GM12891 (cell line): ENCODE data around the gene USF3.
"Not testable (repeated sequence)": the region's sequence is repeated elsewhere in the genome, so short reads cannot be mapped to it uniquely, and the experiment has no call there.

Experiments
- DNase-seq: peaks from one replicate; pipeline ENCODE4 v3.0.0; 2011; ENCODE audit warnings: low spot score; ENCODE audit not compliant: insufficient read length
- FAIRE-seq: peaks from 2 replicates; lab custom pipeline; 2011; peaks lifted over from hg19 to GRCh38; lab: Jason Lieb, UNC
- PAX5 ChIP-seq: IDR thresholded peaks from 2 replicates; pipeline ENCODE4 v1.6.1; 2011; ENCODE audit warnings: low read length, moderate library complexity, mild to moderate bottlenecking; ENCODE audit not compliant: insufficient read depth, severe bottlenecking
- POLR2A ChIP-seq: IDR thresholded peaks from 2 replicates; pipeline ENCODE4 v1.6.1; 2011; ENCODE audit warnings: low read depth, low read length, control low read depth
- POLR2AphosphoS5 ChIP-seq: IDR thresholded peaks from 2 replicates; pipeline ENCODE4 v1.6.1; 2011; ENCODE audit warnings: low read depth, low read length, control low read depth
- POU2F2 ChIP-seq: IDR thresholded peaks from 2 replicates; pipeline ENCODE4 v1.6.1; 2011; ENCODE audit warnings: low read depth, mild to moderate bottlenecking, control low read depth, low read length, moderate library complexity
- SPI1 ChIP-seq: IDR thresholded peaks from 2 replicates; pipeline ENCODE4 v1.6.1; 2011; ENCODE audit warnings: low read depth, low read length, control low read depth
- TAF1 ChIP-seq: IDR thresholded peaks from 2 replicates; pipeline ENCODE4 v1.6.1; 2011; ENCODE audit warnings: low read depth, low read length, control low read depth

Gene USF3

GRCh38 chr3:113659996-113660395, 36.4 kb downstream of the USF3 start:
- FAIRE-seq (no peak), DNase-seq (no peak)
- TF ChIP-seq POLR2A, result no peak
- TF ChIP-seq POLR2AphosphoS5, result no peak
- no peak for TF ChIP-seq SPI1
- no peak for TF ChIP-seq POU2F2
- TF ChIP-seq TAF1, result no peak
- no peak for TF ChIP-seq PAX5

- no peak for TF ChIP-seq TAF1
- no peak for TF ChIP-seq PAX5
- TF ChIP-seq POU2F2, result no peak
- no peak for TF ChIP-seq SPI1
- no peak for DNase-seq
- no peak for FAIRE-seq
Measured at GRCh38 chr3:113659101-113659541, 37.3 kb downstream of the USF3 start.

DNA sequence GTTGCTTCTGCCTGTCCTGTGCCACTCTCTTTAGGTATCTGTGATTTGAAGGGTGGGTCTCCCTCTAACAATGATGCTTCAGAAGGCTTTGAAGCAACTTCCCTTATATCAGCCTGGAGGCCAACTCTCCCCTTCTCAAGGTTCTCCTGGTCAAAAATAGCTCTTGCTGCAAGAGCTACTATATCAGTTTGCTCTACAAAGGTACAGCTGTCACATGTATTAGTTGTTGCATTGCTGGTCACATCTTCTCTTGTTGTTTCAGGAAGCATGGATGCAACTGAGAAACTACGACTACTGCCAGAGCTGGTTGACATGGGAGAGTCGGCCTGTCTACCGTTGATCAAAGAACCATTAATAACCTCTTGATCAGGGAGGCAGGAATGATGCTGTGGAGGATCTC, 38.3 kb downstream of the USF3 start:
- DNase-seq (no peak), FAIRE-seq (no peak)
- TF ChIP-seq POLR2AphosphoS5, result no peak
- no peak for TF ChIP-seq SPI1
- TF ChIP-seq PAX5, result no peak
- no peak for TF ChIP-seq TAF1
- no peak for TF ChIP-seq POLR2A
- TF ChIP-seq POU2F2, result no peak

DNA sequence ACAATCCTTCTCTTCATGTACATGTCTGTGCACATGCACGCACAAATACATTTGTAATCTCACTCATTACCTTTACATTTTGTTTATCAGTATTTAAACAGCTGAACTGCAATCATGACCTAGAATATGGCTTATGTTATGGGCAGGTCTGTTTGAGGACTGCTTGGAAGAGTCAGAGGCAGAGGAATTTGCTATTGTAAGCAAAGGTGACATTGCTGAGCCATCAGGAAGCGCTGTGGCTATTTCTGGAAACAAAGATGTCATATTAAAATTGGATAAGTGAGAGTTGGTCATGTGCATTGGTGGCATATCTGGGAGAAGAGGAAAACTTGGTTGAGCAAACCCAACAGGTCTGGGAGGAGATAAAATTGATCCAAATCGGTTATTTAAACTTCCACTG, 41.6 kb downstream of the USF3 start:
- DNase-seq (no peak), FAIRE-seq (no peak)
- TF ChIP-seq SPI1 (no peak), PAX5 (no peak), POLR2A (no peak), TAF1 (no peak), POLR2AphosphoS5 (no peak), POU2F2 (no peak)

DNA sequence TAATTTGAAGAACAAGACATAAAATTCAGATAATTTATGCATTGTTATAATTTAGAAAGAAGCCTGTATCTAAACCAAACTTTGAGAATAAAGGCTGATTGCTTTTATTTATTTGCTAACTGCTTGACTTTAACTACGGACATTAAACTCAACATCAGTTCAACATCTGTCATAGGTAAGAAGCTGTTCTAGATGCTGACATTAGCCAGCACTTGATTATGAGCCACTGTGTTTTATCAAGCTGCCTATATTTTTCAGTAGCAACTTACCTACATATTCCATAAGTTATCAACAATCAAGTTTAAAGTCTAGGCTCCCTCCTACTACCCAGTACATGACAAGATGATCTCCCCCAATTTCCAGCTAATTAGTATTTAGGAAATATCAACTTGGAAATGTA, 42.1 kb downstream of the USF3 start:
- TF ChIP-seq POLR2A (no peak), PAX5 (no peak), TAF1 (no peak), POU2F2 (no peak), POLR2AphosphoS5 (no peak), SPI1 (no peak)
- FAIRE-seq, result no peak
- DNase-seq, result no peak

- no peak for FAIRE-seq
Measured at GRCh38 chr3:113649174-113649845, 47.1 kb downstream of the USF3 start.

DNA sequence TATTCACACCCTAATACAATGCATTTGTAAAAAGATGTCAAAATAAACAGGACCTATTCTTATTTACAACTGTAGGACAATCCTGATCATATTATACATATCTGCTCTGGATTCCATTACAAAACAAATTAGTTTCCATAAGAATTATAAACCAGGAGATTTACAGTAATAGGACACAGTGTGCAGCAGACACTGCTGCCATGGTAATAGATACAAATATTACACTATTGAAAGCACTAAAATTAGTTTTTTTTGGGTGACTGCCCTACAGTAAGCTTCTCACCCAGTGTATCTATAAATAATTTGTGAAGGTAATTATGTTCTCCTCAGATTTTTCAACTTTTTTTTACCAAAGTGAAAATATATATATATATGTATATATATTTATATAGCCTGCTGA, 47.9 kb downstream of the USF3 start:
- no peak for FAIRE-seq
- DNase-seq, result no peak
- TF ChIP-seq TAF1 (no peak), POU2F2 (no peak), POLR2A (no peak), SPI1 (no peak), POLR2AphosphoS5 (no peak), PAX5 (no peak)

More at GRCh38 chr3:113649174-113649845, 47.1 kb downstream of the USF3 start:
- no peak for DNase-seq
- no peak for TF ChIP-seq SPI1
- TF ChIP-seq TAF1, result no peak
- TF ChIP-seq POLR2A, result no peak
- no peak for TF ChIP-seq POLR2AphosphoS5
- TF ChIP-seq PAX5, result no peak
- TF ChIP-seq POU2F2, result no peak

- FAIRE-seq (no peak), DNase-seq (no peak)
- TF ChIP-seq PAX5, result no peak
- no peak for TF ChIP-seq SPI1
- no peak for TF ChIP-seq POLR2AphosphoS5
- TF ChIP-seq POU2F2, result no peak
- no peak for TF ChIP-seq POLR2A
- no peak for TF ChIP-seq TAF1
Measured at GRCh38 chr3:113643583-113643982, 52.9 kb downstream of the USF3 start.

DNA sequence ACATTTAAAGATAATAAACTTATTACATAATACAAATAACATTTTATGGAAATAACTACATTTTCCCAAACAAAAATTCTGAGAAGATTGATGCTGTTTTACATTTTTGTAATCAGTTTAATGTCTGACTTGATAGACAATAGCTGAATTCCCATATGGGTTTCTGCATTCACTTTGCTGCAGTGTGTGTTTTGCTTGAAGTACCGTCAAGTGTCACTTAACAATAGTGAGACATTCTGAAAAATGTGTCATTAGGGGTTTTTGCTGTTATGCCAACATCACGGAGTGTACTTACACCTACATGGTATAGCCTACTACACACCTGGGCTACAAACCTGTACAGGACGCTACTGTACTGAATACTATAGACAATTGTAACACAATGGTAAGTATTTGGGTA, 57.5 kb downstream of the USF3 start:
- no peak for FAIRE-seq
- no peak for DNase-seq
- TF ChIP-seq POLR2A (no peak), TAF1 (no peak), POLR2AphosphoS5 (no peak), SPI1 (no peak), PAX5 (no peak), POU2F2 (no peak)

DNA sequence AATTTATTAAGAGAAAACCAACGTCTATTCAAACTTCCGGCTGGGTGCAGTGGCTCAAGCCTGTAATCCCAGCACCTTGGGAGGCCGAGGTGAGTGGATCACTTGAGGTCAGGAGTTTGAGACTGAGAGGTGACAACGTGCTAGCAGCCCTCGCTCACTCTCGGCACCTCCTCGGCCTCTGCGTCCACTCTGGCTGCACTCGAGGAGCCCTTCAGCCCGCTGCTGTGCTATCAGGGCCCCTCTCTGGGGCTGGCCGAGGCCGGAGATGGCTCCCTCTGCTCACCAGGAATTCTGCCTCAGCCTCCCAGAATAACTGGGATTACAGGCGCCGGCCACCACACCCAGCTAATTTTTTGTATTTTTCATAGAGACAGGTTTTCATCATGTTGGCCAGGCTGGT, 58.7 kb downstream of the USF3 start:
- DNase-seq (no peak), FAIRE-seq (no peak)
- no peak for TF ChIP-seq TAF1
- TF ChIP-seq POU2F2, result no peak
- no peak for TF ChIP-seq POLR2AphosphoS5
- no peak for TF ChIP-seq POLR2A
- no peak for TF ChIP-seq PAX5
- no peak for TF ChIP-seq SPI1

- not testable (repeated sequence) for DNase-seq, FAIRE-seq
Measured at GRCh38 chr3:113636034-113636433, 60.4 kb downstream of the USF3 start.
